Progenitor cell of endocrine pancreas (in vitro differentiated cells): ENCODE data around the gene NPNT. TPM values are rescaled to one million over a fixed set of nuclear protein-coding genes. Genes with fewer than 3 reads are reported as not detected.

Source experiments
- DNase-seq: peaks from one replicate; pipeline ENCODE4 v3.0.0; 2021; ENCODE audit warnings: low spot score; ENCODE audit not compliant: unreplicated experiment
- H3K27ac Mint-ChIP-seq: 2 replicates; pipeline ENCODE4 v1.8.0; 2021; ENCODE audit warnings: mild to moderate bottlenecking, moderate library complexity, mixed read lengths
- H3K27me3 Mint-ChIP-seq: 2 replicates; pipeline ENCODE4 v1.8.0; 2021; ENCODE audit warnings: mixed read lengths
- H3K36me3 Mint-ChIP-seq: 2 replicates; pipeline ENCODE4 v1.8.0; 2022; ENCODE audit warnings: mixed read lengths; ENCODE audit not compliant: insufficient read depth
- H3K4me1 Mint-ChIP-seq: 2 replicates; pipeline ENCODE4 v1.8.0; 2021; ENCODE audit warnings: low read depth, mixed read lengths
- H3K4me3 Mint-ChIP-seq: 2 replicates; pipeline ENCODE4 v1.8.0; 2021; ENCODE audit warnings: low read depth, mild to moderate bottlenecking, moderate library complexity, mixed read lengths
- H3K9me3 Mint-ChIP-seq: 2 replicates; pipeline ENCODE4 v1.8.0; 2021; ENCODE audit warnings: low read depth, mixed read lengths
- total RNA-seq: library from RNA; stranded (reverse); gene quantifications from 2 replicates; pipeline ENCODE4 v1.2.1, GENCODE V29; 2021
- TF ChIP-seq, protein P1 (sequence below): fragments of 200-600 bp; sonication (generic); IDR thresholded peaks from one replicate; pipeline ENCODE4 v1.5.0; 2021; ENCODE audit warnings: antibody characterized with exemption, mild to moderate bottlenecking; ENCODE audit not compliant: unreplicated experiment

Gene NPNT
- total RNA-seq, 1 donor from 2014 or later = 7.6 TPM

DNA sequence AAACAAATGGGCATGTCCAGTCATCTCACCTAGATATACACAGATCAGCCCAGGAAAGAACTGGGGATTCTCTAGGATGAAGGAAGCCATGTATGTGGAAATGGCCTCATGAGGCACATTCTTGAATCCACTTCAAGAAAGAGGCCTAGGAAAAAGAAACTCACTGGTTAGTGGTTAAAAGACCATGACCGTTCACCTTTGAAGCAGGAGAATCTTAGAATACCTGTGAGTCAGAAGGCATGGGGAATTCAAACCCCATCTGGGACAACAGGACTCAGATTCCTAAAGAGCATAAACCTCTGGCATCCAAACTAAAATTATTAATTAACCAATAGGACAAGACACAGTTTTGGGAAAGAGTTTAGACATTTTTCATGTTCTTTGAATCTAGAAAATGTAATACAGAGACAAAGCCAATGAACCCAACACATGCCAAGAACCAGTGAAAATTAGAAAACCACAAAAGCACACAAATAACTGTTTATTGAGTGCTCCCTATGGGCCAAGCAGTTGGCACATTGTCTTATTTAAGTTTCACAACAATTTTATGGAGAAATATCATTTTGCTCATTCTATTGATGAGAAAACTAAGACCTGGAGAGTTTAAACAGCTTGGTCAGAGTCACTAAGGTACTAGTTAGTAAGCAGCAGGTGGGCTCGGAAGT lies 97.5 kb downstream of the NPNT start:
- Mint-ChIP-seq H3K9me3 (no peaks in the 10 kb centered on the region), H3K36me3 (no peaks in the 10 kb centered on the region), H3K4me3 (no peak overlapping the region), H3K4me1 (peaks cover 7% of the 10 kb centered on the region), H3K27ac (no peak overlapping the region), H3K27me3 (no peaks in the 10 kb centered on the region)
- DNase-seq = no peak
- TF ChIP-seq, protein P1, sequence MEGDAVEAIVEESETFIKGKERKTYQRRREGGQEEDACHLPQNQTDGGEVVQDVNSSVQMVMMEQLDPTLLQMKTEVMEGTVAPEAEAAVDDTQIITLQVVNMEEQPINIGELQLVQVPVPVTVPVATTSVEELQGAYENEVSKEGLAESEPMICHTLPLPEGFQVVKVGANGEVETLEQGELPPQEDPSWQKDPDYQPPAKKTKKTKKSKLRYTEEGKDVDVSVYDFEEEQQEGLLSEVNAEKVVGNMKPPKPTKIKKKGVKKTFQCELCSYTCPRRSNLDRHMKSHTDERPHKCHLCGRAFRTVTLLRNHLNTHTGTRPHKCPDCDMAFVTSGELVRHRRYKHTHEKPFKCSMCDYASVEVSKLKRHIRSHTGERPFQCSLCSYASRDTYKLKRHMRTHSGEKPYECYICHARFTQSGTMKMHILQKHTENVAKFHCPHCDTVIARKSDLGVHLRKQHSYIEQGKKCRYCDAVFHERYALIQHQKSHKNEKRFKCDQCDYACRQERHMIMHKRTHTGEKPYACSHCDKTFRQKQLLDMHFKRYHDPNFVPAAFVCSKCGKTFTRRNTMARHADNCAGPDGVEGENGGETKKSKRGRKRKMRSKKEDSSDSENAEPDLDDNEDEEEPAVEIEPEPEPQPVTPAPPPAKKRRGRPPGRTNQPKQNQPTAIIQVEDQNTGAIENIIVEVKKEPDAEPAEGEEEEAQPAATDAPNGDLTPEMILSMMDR = no peak

DNA sequence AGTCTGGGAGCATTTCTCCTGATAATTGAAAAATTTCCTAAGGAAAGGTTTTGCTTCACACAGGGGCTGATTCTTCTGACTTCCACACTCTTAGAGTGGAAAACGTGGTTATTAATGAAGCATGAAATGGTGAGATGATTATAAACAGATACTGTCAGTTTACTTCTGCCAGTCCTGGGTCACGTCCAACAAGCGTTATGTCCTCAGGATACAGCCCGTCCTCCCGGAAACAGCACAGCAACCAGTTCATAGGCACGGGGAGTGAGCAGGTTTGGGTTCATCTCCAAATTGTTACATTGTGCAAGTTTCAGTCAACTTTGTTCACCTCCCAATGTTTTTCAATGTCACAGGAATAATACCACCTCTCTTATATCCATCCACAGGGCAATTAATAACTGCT lies 98.8 kb downstream of the NPNT start:
- Mint-ChIP-seq H3K9me3 (no peaks in the 10 kb centered on the region), H3K27me3 (no peaks in the 10 kb centered on the region), H3K36me3 (no peaks in the 10 kb centered on the region), H3K27ac (no peak overlapping the region), H3K4me3 (no peak overlapping the region), H3K4me1 (peaks cover 16% of the 10 kb centered on the region)
- TF ChIP-seq, protein P1 = no peak
- no peak for DNase-seq

DNA sequence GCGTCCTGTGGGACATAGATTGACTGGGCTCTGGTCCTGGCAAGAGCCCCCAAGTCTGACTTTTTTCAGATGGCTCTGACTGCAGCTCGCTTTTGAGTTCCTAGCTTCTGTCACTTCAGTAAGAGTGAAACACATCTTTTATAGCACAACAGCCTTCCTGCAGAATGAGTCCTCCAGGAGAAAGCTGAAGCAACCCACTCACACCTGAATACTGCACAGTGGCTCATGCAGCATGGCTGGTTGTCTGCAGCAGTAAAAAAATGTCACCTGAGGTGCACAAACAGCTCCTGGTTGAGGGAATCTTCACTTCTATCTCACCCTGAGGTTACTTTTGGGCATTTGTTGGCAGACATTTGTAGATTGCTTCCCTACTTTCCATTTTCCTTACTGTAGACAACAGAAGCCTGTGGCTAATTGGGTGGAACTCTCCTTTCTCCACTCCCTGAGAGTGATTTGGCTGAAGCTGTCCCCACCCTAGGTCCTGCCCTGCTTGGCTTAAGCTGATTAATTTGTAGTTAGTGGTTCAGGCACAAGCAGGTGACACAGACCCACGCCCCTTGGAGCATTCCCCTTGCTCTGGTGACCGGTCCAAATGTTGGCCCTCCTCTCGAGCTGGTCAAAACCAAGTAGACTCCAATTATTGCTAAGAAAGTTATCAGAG lies 99.7 kb downstream of the NPNT start:
- no peaks in the 10 kb centered on the region for H3K36me3 Mint-ChIP-seq
- H3K4me1 Mint-ChIP-seq = peaks cover 22% of the 10 kb centered on the region
- no peaks in the 10 kb centered on the region for H3K9me3 Mint-ChIP-seq
- H3K27ac Mint-ChIP-seq = no peak overlapping the region
- no peak overlapping the region for H3K4me3 Mint-ChIP-seq
- no peak for DNase-seq
- TF ChIP-seq, protein P1 = no peak
- H3K27me3 Mint-ChIP-seq = no peaks in the 10 kb centered on the region

DNA sequence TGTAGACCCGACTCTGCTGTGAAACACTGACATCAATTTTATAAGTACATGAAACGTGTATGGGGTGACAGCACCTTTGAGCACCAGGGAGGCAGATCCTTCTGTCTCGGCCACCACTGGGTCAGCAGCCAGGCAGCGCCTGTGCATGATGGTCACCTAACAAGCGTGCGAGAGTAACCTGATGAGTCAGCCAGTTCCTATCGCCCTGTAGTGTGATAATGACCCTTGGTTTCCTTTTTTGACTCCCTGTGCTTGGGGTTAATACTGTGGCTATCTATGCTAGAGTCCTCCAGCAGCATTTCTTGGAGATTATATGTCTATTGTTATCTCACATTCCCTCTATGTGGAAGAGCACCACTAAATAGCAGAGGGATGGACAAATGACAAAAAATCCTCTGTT lies 101.6 kb downstream of the NPNT start:
- Mint-ChIP-seq H3K27ac (no peak overlapping the region), H3K4me1 (peaks cover 22% of the 10 kb centered on the region), H3K27me3 (no peaks in the 10 kb centered on the region), H3K9me3 (no peaks in the 10 kb centered on the region), H3K36me3 (no peaks in the 10 kb centered on the region), H3K4me3 (no peak overlapping the region)
- DNase-seq = no peak
- TF ChIP-seq, protein P1 = no peak

DNA sequence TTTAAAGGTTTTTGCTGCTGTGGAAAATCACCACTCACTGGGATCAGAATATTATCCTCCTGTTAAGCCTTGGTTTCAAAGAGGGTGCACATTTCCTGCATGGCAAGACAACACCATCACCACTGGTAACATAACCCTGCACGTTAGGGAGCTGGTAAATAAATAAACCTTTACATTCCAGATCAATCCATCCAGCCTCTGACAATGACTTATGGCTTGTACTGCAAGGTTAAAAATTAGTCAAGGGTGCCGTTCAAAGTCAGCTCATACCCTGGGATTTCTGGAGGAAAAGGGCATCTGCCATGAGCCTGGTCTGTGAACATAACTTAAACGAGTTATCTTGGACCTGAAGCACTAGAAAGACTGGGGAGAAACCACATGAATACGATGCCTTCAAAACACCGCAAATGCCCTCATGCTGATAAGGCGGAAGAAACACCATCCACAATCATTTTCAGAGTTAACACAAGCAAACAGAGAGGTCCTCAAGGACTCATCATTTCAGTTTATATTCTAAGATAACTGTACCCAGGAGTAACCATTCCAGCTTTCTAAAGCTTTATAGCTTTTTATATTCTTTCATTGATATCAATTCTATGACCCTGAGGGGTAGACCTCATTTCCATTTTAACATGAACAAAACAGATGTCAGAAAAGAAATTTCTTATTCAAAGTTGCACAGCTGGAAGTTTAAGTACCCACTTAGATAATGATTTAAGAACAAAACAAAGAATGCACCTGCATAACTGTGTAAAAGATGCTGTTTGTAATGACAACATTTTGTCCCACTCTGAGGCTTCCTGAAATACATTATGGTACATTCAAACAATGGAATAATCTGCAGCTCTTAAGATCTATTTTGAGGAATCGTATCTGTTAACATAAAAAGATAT lies 103.1 kb downstream of the NPNT start:
- Mint-ChIP-seq H3K4me3 (peak overlapping the region; percentile 27), H3K27ac (peak overlapping the region; percentile 47), H3K36me3 (no peaks in the 10 kb centered on the region), H3K4me1 (peaks cover 22% of the 10 kb centered on the region), H3K9me3 (no peaks in the 10 kb centered on the region), H3K27me3 (no peaks in the 10 kb centered on the region)
- no peak for DNase-seq
- TF ChIP-seq, protein P1 = no peak
